Keratinocyte (primary cell): ENCODE measurements around the gene AIP.

ENCODE experiments used
- CTCF ChIP-seq, 3 experiments: IDR thresholded peaks in 1 of 3; conservative IDR thresholded peaks in 1 of 3; optimal IDR thresholded peaks in 1 of 3; 2 replicates in 2 of 3; 3 replicates in 1 of 3; pipeline versions ENCODE3 to v1.5.1; 2011; ENCODE audit warnings: low read length in 3 of 3, mild to moderate bottlenecking in 3 of 3, moderate library complexity in 2 of 3, control low read depth in 1 of 3, inconsistent platforms in 1 of 3; ENCODE audit not compliant: insufficient read depth in 2 of 3; ENCODE audit errors: extremely low read depth in 1 of 3
- EZH2 ChIP-seq: IDR thresholded peaks from one replicate; pipeline ENCODE4 v1.6.1; 2012; ENCODE audit warnings: inconsistent platforms, mild to moderate bottlenecking, low read length, moderate library complexity

GRCh38 chr11:67492801-67493547, 10.1 kb downstream of the AIP start:
- TF ChIP-seq CTCF (optimal IDR thresholded peaks at IDR 0.05 in 1 of 3, IDR thresholded peaks at IDR 0.05 in 1 of 3, conservative IDR thresholded peaks at IDR 0.05 in 1 of 3; ENCODE audit: extremely low read depth in 1 of 3, insufficient read depth in 2 of 3, low read length in 3 of 3) (no peak), EZH2 (no peak)
